Measurements from ENCODE around the gene ENOX1. TPM values are rescaled to one million over a fixed set of nuclear protein-coding genes. Genes with fewer than 3 reads are reported as not detected.
"Not testable (repeated sequence)": the region's sequence is repeated elsewhere in the genome, so short reads cannot be mapped to it uniquely, and the experiment has no call there.

The ENOX1 gene
- total RNA-seq (2022) = 1.2 and 1.5 TPM in 2 replicates
- Bru-seq, nascent RNA = percentile 36 among the genes with signal in this experiment
- percentile 25 among the genes with signal in this experiment for BruChase-seq, experiment 1, labeled RNA remaining after a 6-hour chase
- BruChase-seq, experiment 2, labeled RNA remaining after a 2-hour chase = percentile 27 among the genes with signal in this experiment
- long read RNA-seq, partial matches to known transcripts = 0 of 1 reads
- long read RNA-seq, other reads (novel, unspliced or antisense) = 1 of 1 reads

- TF ChIP-seq CTCF (IDR thresholded peaks at IDR 0.05; ENCODE audit: unreplicated experiment) = no peak
- Mint-ChIP-seq H3K27me3 (ENCODE audit: unreplicated experiment) (no peaks in the 10 kb centered on the region), H3K27ac (ENCODE audit: unreplicated experiment) (peak within 1 kb of the TSS; percentile 50), H3K4me1 (ENCODE audit: low read depth, unreplicated experiment) (peaks cover 10% of the 10 kb centered on the region), H3K4me3 (ENCODE audit: low read depth, unreplicated experiment) (peak within 1 kb of the TSS; percentile 85), H3K36me3 (ENCODE audit: insufficient read depth, unreplicated experiment) (peaks cover 20% of the 10 kb centered on the region), H3K9me3 (ENCODE audit: low read depth, unreplicated experiment) (no peaks in the 10 kb centered on the region)
- peak; percentile 49 for DNase-seq
- intact Hi-C loops (cut with micrococcal nuclease; ENCODE audit: unreplicated experiment) = loop anchor here (5.0 to 10.0 kb wide), 3 partner anchors 220 to 400 kb away; no protein-coding TSS in a partner anchor
- CTCF ChIA-PET = interaction anchor here (1.1 kb wide), 1 partner anchor 484 kb away, joined by 3 read pairs; no protein-coding TSS in a partner anchor
- BruUV-seq (replicated peaks) = no TSS peak
These were observed at the start of gene ENOX1 for GRCh38 chr13:43786766-43787517. TSS of gene ENOX1 (minus strand) at chr13:43786972.

- no peaks in the 10 kb centered on the region for H3K9me3 Mint-ChIP-seq (ENCODE audit: low read depth, unreplicated experiment)
- DNase-seq = no peak
- intact Hi-C loops (cut with micrococcal nuclease; ENCODE audit: unreplicated experiment) = no loop called here
- H3K27ac Mint-ChIP-seq (ENCODE audit: unreplicated experiment) = no peak overlapping the region
- no peaks in the 10 kb centered on the region for H3K36me3 Mint-ChIP-seq (ENCODE audit: insufficient read depth, unreplicated experiment)
- BruUV-seq (replicated peaks) = no TSS peak
- H3K4me3 Mint-ChIP-seq (ENCODE audit: low read depth, unreplicated experiment) = no peak overlapping the region
- CTCF ChIA-PET = no interaction called here
- TF ChIP-seq CTCF (IDR thresholded peaks at IDR 0.05; ENCODE audit: unreplicated experiment) = no peak
- no peaks in the 10 kb centered on the region for H3K27me3 Mint-ChIP-seq (ENCODE audit: unreplicated experiment)
- H3K4me1 Mint-ChIP-seq (ENCODE audit: low read depth, unreplicated experiment) = no peaks in the 10 kb centered on the region
These were observed 48.9 kb upstream of the ENOX1 start for GRCh38 chr13:43835701-43836100.

- Mint-ChIP-seq H3K27ac (ENCODE audit: unreplicated experiment) (no peak overlapping the region), H3K4me1 (ENCODE audit: low read depth, unreplicated experiment) (no peaks in the 10 kb centered on the region), H3K27me3 (ENCODE audit: unreplicated experiment) (no peaks in the 10 kb centered on the region), H3K4me3 (ENCODE audit: low read depth, unreplicated experiment) (no peak overlapping the region), H3K9me3 (ENCODE audit: low read depth, unreplicated experiment) (no peaks in the 10 kb centered on the region), H3K36me3 (ENCODE audit: insufficient read depth, unreplicated experiment) (no peaks in the 10 kb centered on the region)
- intact Hi-C loops (cut with micrococcal nuclease; ENCODE audit: unreplicated experiment) = no loop called here
- DNase-seq = no peak
- BruUV-seq (replicated peaks) = no TSS peak
- CTCF ChIA-PET = no interaction called here
- no peak for TF ChIP-seq CTCF (IDR thresholded peaks at IDR 0.05; ENCODE audit: unreplicated experiment)
These were observed 44.3 kb upstream of the ENOX1 start for GRCh38 chr13:43831088-43831487.

- H3K9me3 Mint-ChIP-seq (ENCODE audit: low read depth, unreplicated experiment) = no peaks in the 10 kb centered on the region
- intact Hi-C loops (cut with micrococcal nuclease; ENCODE audit: unreplicated experiment) = no loop called here
- CTCF ChIA-PET = no interaction called here
- TF ChIP-seq CTCF (IDR thresholded peaks at IDR 0.05; ENCODE audit: unreplicated experiment) = no peak
- BruUV-seq (replicated peaks) = no TSS peak
- H3K4me3 Mint-ChIP-seq (ENCODE audit: low read depth, unreplicated experiment) = no peak overlapping the region
- no peak for DNase-seq
- H3K27ac Mint-ChIP-seq (ENCODE audit: unreplicated experiment) = no peak overlapping the region
- no peaks in the 10 kb centered on the region for H3K36me3 Mint-ChIP-seq (ENCODE audit: insufficient read depth, unreplicated experiment)
- H3K27me3 Mint-ChIP-seq (ENCODE audit: unreplicated experiment) = no peaks in the 10 kb centered on the region
- H3K4me1 Mint-ChIP-seq (ENCODE audit: low read depth, unreplicated experiment) = no peaks in the 10 kb centered on the region
These were observed 43.7 kb upstream of the ENOX1 start for GRCh38 chr13:43830497-43830881.

GRCh38 chr13:43824656-43825055 lies 37.9 kb upstream of the ENOX1 start:
- BruUV-seq (replicated peaks); H3K9me3 Mint-ChIP-seq (ENCODE audit: low read depth, unreplicated experiment); intact Hi-C loops (cut with micrococcal nuclease; ENCODE audit: unreplicated experiment); H3K4me3 Mint-ChIP-seq (ENCODE audit: low read depth, unreplicated experiment); H3K27me3 Mint-ChIP-seq (ENCODE audit: unreplicated experiment); DNase-seq; CTCF ChIA-PET; H3K27ac Mint-ChIP-seq (ENCODE audit: unreplicated experiment); H3K4me1 Mint-ChIP-seq (ENCODE audit: low read depth, unreplicated experiment); H3K36me3 Mint-ChIP-seq (ENCODE audit: insufficient read depth, unreplicated experiment): not testable (repeated sequence)
